Breast epithelium (tissue), 4 donors: ENCODE measurements around the gene AUH. TPM values are rescaled to one million over a fixed set of nuclear protein-coding genes. Genes with fewer than 3 reads are reported as not detected.
"Not testable (repeated sequence)": the region's sequence is repeated elsewhere in the genome, so short reads cannot be mapped to it uniquely, and the experiment has no call there.

Experiments
- DNase-seq, 2 donors: peaks; one replicate each; pipeline ENCODE4 v3.0.0-alpha.2; 2019; ENCODE audit warnings: low spot score in 2 of 2
- H3K27ac ChIP-seq, 2 donors: fragments of 200-600 bp; sonication (generic) in 1 of 2; one replicate each; pipeline ENCODE4 v1.5.1; 2016 to 2019; ENCODE audit warnings: mild to moderate bottlenecking in 1 of 2
- H3K27me3 ChIP-seq, 2 donors: fragments of 200-600 bp; sonication (generic) in 1 of 2; one replicate each; pipeline versions ENCODE4 v1.5.1 to v1.6.0; 2017 to 2019; ENCODE audit warnings: control low read depth in 1 of 2, mild to moderate bottlenecking in 1 of 2
- H3K36me3 ChIP-seq: fragments of 200-600 bp; one replicate; pipeline ENCODE4 v1.5.1; 2019
- H3K4me1 ChIP-seq, 2 donors: fragments of 200-600 bp; sonication (generic); one replicate each; pipeline ENCODE4 v1.5.1; 2016 to 2019; ENCODE audit warnings: control low read depth in 1 of 2
- H3K4me3 ChIP-seq, 3 donors: fragments of 200-600 bp; sonication (generic); 1 replicate in 2 of 3; 2 replicates in 1 of 3; pipeline ENCODE4 v1.5.1; 2016 to 2019; ENCODE audit warnings: mild to moderate bottlenecking in 3 of 3, moderate library complexity in 2 of 3
- H3K9me3 ChIP-seq, 2 donors: fragments of 200-600 bp; sonication (generic) in 1 of 2; one replicate each; pipeline ENCODE4 v1.5.1; 2016 to 2019; ENCODE audit warnings: control low read depth in 1 of 2
- POLR2A ChIP-seq: fragments of 450-650 bp; IDR thresholded peaks from one replicate; pipeline ENCODE4 v1.6.1; 2016; ENCODE audit warnings: antibody characterized with exemption, mild to moderate bottlenecking, moderate library complexity
- POLR2AphosphoS5 ChIP-seq, 3 donors: sonication (generic); formaldehyde crosslinking; IDR thresholded peaks; one replicate each; pipeline ENCODE4 v1.6.1; 2017; ENCODE audit warnings: antibody characterized with exemption in 3 of 3
- intact Hi-C: fragments of 100-400 bp; cut with DNase I; formaldehyde crosslinking; loops from one replicate; pipeline ENCODE4 v1.15.1; 2023; ENCODE audit warnings: low total_unique reads
- total RNA-seq, 3 donors: library from RNA; depleted of rRNA; stranded (reverse); fragments of >200 nt; gene quantifications; one replicate each; pipeline ENCODE4 v1.1.0, GENCODE V29; 2016
- TF ChIP-seq, protein P1 (sequence below), 3 donors: fragments of 450-650 bp; IDR thresholded peaks; one replicate each; pipeline ENCODE4 v1.5.1; 2016 to 2017; ENCODE audit warnings: antibody characterized with exemption in 3 of 3, mild to moderate bottlenecking in 3 of 3, moderate library complexity in 3 of 3

The AUH gene
- total RNA-seq, 3 donors from 2014 or later = 34.2 to 64.4 (median 50.8) TPM

DNA sequence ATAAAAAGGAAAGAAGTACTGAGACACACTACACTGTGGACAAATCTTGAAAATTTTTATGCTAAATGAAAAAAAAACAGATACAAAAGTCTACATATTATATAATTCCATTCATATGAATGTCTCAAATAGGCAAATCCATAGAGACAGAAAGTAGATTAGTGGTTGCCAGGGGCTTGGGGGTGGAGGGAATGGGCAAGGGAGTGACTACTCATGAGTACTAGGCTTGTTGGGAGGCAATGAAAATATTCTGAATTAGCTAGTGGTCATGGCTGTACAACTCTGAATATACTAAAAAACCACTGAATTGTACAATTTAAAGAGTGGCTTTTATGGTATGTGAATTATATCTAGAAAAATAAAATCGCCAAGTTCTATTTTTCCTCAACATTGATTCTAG, 154.9 kb downstream of the AUH start:
- Histone ChIP-seq H3K36me3 (no peaks in the 10 kb centered on the region), H3K9me3 (no peaks in the 10 kb centered on the region), H3K27me3 (no peaks in the 10 kb centered on the region), H3K4me1 (peaks cover 0 to 14% of the 10 kb centered on the region in 2 donors), H3K27ac (peak overlapping the region; percentile 88 to 89), H3K4me3 (no peak overlapping the region)
- no peak for DNase-seq
- intact Hi-C loops = no loop called here
- TF ChIP-seq, protein P1, sequence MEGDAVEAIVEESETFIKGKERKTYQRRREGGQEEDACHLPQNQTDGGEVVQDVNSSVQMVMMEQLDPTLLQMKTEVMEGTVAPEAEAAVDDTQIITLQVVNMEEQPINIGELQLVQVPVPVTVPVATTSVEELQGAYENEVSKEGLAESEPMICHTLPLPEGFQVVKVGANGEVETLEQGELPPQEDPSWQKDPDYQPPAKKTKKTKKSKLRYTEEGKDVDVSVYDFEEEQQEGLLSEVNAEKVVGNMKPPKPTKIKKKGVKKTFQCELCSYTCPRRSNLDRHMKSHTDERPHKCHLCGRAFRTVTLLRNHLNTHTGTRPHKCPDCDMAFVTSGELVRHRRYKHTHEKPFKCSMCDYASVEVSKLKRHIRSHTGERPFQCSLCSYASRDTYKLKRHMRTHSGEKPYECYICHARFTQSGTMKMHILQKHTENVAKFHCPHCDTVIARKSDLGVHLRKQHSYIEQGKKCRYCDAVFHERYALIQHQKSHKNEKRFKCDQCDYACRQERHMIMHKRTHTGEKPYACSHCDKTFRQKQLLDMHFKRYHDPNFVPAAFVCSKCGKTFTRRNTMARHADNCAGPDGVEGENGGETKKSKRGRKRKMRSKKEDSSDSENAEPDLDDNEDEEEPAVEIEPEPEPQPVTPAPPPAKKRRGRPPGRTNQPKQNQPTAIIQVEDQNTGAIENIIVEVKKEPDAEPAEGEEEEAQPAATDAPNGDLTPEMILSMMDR (IDR thresholded peaks at IDR 0.05) = no peak
- TF ChIP-seq POLR2AphosphoS5 (IDR thresholded peaks at IDR 0.05) (no peak), POLR2A (no peak)

DNA sequence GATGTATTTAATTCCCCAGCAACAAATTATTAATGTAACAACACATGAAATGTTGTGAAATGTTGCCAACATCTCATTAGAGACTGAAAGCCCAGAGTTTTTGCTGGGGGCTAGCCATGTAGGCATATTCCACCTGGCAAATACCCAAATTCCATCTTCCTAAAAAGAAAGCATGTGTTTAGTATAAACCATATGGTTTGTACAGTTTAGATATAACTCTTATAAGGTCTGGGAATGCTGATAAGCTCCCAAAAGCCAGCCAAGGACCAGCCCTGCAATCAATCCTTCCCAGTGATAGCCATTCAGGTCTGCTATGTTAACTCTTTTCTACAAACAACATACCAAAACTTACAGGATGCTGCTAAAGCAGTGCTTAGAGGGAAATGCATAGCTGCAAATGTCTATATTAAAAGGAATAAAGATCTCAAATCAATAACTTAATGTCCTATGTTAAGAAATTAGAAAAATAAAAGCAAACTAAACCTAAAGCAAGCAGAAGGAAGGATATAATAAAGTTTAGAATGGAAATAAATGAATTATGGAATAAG, 158.9 kb downstream of the AUH start:
- H3K27ac ChIP-seq = no peak overlapping the region
- no peaks in the 10 kb centered on the region for H3K27me3 ChIP-seq
- DNase-seq = no peak
- H3K4me3 ChIP-seq = no peak overlapping the region
- no peaks in the 10 kb centered on the region for H3K36me3 ChIP-seq
- intact Hi-C loops = no loop called here
- TF ChIP-seq POLR2A (no peak), POLR2AphosphoS5 (IDR thresholded peaks at IDR 0.05) (no peak)
- TF ChIP-seq, protein P1 (IDR thresholded peaks at IDR 0.05) = no peak
- H3K4me1 ChIP-seq = peaks cover 0 to 15% of the 10 kb centered on the region in 2 donors
- no peaks in the 10 kb centered on the region for H3K9me3 ChIP-seq

DNA sequence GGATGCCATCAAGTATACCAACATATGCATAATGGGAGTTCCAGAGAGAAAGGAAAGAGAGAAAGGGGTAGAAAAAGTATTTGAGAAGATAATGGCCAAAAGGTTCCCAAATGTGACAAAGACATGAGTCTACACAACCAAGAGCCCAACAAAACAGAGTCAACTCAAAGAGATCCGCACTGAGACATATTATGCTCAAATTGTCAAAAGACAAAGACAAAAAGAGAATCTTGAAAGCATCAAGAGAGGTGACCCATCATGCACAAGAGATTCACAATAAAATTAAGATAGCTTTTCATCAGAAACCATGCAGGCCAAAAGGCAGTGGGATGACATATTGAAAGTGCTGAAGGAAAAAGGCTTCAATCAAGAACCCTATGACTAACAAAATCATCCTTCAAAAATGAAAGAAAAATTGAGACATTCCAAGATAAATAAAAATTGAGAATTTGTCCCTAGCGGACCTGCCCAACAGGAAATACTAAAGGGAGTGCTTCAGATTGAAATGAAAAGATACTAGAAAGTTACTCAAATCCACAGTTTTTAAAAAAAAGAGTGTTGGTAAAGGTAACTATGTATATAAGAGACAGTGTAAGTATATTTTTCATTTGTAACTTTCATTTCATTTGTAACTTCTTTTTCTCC, 160.9 kb downstream of the AUH start:
- Histone ChIP-seq H3K4me3 (no peak overlapping the region), H3K27ac (no peak overlapping the region), H3K4me1 (peaks cover 0 to 10% of the 10 kb centered on the region in 2 donors), H3K27me3 (no peaks in the 10 kb centered on the region), H3K9me3 (no peaks in the 10 kb centered on the region), H3K36me3 (no peaks in the 10 kb centered on the region)
- intact Hi-C loops = no loop called here
- no peak for DNase-seq
- TF ChIP-seq POLR2AphosphoS5 (IDR thresholded peaks at IDR 0.05) = no peak
- TF ChIP-seq, protein P1 (IDR thresholded peaks at IDR 0.05) = no peak
- no peak for TF ChIP-seq POLR2A

DNA sequence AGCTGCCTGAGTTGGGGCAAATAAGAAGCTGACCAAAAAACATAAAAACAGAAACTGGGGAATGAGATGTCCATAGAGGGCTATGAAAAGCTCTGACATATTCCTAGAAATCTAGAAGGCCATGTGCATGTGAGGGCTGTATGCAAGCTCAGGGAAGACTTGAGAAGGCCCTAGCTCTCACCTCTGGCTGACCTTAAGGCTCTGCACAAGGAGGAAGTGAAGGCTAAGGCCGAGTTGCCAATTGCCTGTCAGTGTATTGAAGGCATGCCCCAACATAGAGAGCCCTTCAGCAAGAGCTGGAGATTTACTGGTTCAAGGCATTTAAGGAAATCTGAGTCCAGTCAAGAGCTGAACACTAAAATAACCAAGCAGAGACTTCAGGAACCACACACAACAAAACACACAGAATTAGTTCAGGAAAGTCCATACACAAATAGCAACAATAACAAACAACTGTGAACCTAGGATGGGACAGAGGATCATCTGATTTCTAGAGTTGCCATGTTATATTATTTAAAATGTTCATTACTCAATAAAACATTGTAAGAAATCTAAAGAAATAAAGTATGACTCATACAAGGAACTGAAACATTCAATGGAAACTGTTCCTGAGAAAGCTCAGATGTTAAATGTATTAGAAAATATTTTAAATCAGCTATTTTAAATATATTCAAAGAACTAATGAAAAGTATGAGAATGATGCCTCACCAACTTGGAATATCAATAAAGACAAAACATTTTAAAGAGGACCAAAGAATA, 161.8 kb downstream of the AUH start:
- Histone ChIP-seq H3K27ac (no peak overlapping the region), H3K27me3 (no peaks in the 10 kb centered on the region), H3K4me1 (peaks cover 0 to 10% of the 10 kb centered on the region in 2 donors), H3K36me3 (no peaks in the 10 kb centered on the region), H3K9me3 (no peaks in the 10 kb centered on the region), H3K4me3 (no peak overlapping the region)
- intact Hi-C loops = no loop called here
- no peak for DNase-seq
- no peak for TF ChIP-seq POLR2A
- no peak for TF ChIP-seq POLR2AphosphoS5 (IDR thresholded peaks at IDR 0.05)
- TF ChIP-seq, protein P1 (IDR thresholded peaks at IDR 0.05) = no peak

DNA sequence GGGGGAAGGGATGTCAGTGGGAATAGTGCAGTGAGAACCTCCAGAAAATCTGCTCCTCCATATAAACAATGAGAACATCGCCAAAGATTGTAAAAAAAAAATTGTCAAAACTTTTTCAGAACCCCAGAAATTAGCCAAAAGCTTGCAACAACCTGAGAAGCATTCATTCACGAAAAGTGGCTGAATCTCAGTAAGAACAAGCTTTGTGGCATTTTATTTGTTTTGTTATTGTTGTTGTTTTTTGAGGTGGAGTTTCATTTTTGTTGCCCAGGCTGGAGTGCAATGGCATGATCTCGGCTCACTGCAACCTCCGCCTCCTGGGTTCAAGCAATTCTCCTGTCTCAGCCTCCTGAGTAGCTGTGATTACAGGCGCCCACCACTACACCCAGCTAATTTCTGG, 162.8 kb downstream of the AUH start:
- H3K27me3 ChIP-seq, DNase-seq, H3K9me3 ChIP-seq, intact Hi-C loops, H3K36me3 ChIP-seq, H3K4me3 ChIP-seq: not testable (repeated sequence)
- peak overlapping the region in 1 of 2 donors; percentile 79 for H3K27ac ChIP-seq
- H3K4me1 ChIP-seq = peaks cover 0 to 19% of the 10 kb centered on the region in 2 donors
